Measurements from ENCODE around the gene DNAH8.

Gene DNAH8

GRCh38 chr6:38974389-38975151 lies 259.5 kb downstream of the DNAH8 start:
- no peak for DNase-seq
- in situ Hi-C loops (cut with HindIII; ENCODE audit: low pct_ligation_motif_present, low pct_unique_long_range_greater_than_20kb, low sequenced_read_pairs) = no loop called here

- in situ Hi-C loops (cut with HindIII; ENCODE audit: low pct_ligation_motif_present, low pct_unique_long_range_greater_than_20kb, low sequenced_read_pairs) = no loop called here
Measured at GRCh38 chr6:38975621-38976049, 260.5 kb downstream of the DNAH8 start.

GRCh38 chr6:38976051-38976450 lies 260.9 kb downstream of the DNAH8 start:
- DNase-seq = no peak
- in situ Hi-C loops (cut with HindIII; ENCODE audit: low pct_ligation_motif_present, low pct_unique_long_range_greater_than_20kb, low sequenced_read_pairs) = no loop called here

More at GRCh38 chr6:38975621-38976049, 260.5 kb downstream of the DNAH8 start:
- no peak for DNase-seq

GRCh38 chr6:38976801-38977500 lies 261.8 kb downstream of the DNAH8 start:
- DNase-seq = no peak
- in situ Hi-C loops (cut with HindIII; ENCODE audit: low pct_ligation_motif_present, low pct_unique_long_range_greater_than_20kb, low sequenced_read_pairs) = no loop called here

GRCh38 chr6:38978139-38978704 lies 263.1 kb downstream of the DNAH8 start:
- in situ Hi-C loops (cut with HindIII; ENCODE audit: low pct_ligation_motif_present, low pct_unique_long_range_greater_than_20kb, low sequenced_read_pairs) = no loop called here
- DNase-seq = no peak

- DNase-seq = no peak
- in situ Hi-C loops (cut with HindIII; ENCODE audit: low pct_ligation_motif_present, low pct_unique_long_range_greater_than_20kb, low sequenced_read_pairs) = no loop called here
Measured at GRCh38 chr6:38982470-38982869, 267.4 kb downstream of the DNAH8 start.

- DNase-seq = no peak
- in situ Hi-C loops (cut with HindIII; ENCODE audit: low pct_ligation_motif_present, low pct_unique_long_range_greater_than_20kb, low sequenced_read_pairs) = no loop called here
Measured at GRCh38 chr6:38984723-38985122, 269.6 kb downstream of the DNAH8 start.

GRCh38 chr6:38985839-38986238 lies 270.7 kb downstream of the DNAH8 start:
- in situ Hi-C loops (cut with HindIII; ENCODE audit: low pct_ligation_motif_present, low pct_unique_long_range_greater_than_20kb, low sequenced_read_pairs) = no loop called here

GRCh38 chr6:38987503-38987902 lies 272.4 kb downstream of the DNAH8 start:
- no peak for DNase-seq
- in situ Hi-C loops (cut with HindIII; ENCODE audit: low pct_ligation_motif_present, low pct_unique_long_range_greater_than_20kb, low sequenced_read_pairs) = no loop called here

More at GRCh38 chr6:38985839-38986238, 270.7 kb downstream of the DNAH8 start:
- DNase-seq = no peak

GRCh38 chr6:38988736-38989449 lies 273.8 kb downstream of the DNAH8 start:
- in situ Hi-C loops (cut with HindIII; ENCODE audit: low pct_ligation_motif_present, low pct_unique_long_range_greater_than_20kb, low sequenced_read_pairs) = no loop called here
- DNase-seq = no peak

GRCh38 chr6:38990475-38990874 lies 275.4 kb downstream of the DNAH8 start:
- DNase-seq = no peak
- in situ Hi-C loops (cut with HindIII; ENCODE audit: low pct_ligation_motif_present, low pct_unique_long_range_greater_than_20kb, low sequenced_read_pairs) = no loop called here

- no peak for DNase-seq
- in situ Hi-C loops (cut with HindIII; ENCODE audit: low pct_ligation_motif_present, low pct_unique_long_range_greater_than_20kb, low sequenced_read_pairs) = no loop called here
Measured at GRCh38 chr6:38996676-38997075, 281.6 kb downstream of the DNAH8 start.

GRCh38 chr6:38997128-38997761 lies 282.1 kb downstream of the DNAH8 start:
- in situ Hi-C loops (cut with HindIII; ENCODE audit: low pct_ligation_motif_present, low pct_unique_long_range_greater_than_20kb, low sequenced_read_pairs) = no loop called here
- DNase-seq = peak; percentile 3

GRCh38 chr6:39003072-39003471 lies 288.0 kb downstream of the DNAH8 start:
- DNase-seq = peak; percentile 16
- in situ Hi-C loops (cut with HindIII; ENCODE audit: low pct_ligation_motif_present, low pct_unique_long_range_greater_than_20kb, low sequenced_read_pairs) = no loop called here

GRCh38 chr6:39003492-39003891 lies 288.4 kb downstream of the DNAH8 start:
- DNase-seq = no peak
- in situ Hi-C loops (cut with HindIII; ENCODE audit: low pct_ligation_motif_present, low pct_unique_long_range_greater_than_20kb, low sequenced_read_pairs) = no loop called here

GRCh38 chr6:39004801-39005200 lies 289.7 kb downstream of the DNAH8 start:
- in situ Hi-C loops (cut with HindIII; ENCODE audit: low pct_ligation_motif_present, low pct_unique_long_range_greater_than_20kb, low sequenced_read_pairs) = no loop called here
- DNase-seq = no peak

- DNase-seq = no peak
- in situ Hi-C loops (cut with HindIII; ENCODE audit: low pct_ligation_motif_present, low pct_unique_long_range_greater_than_20kb, low sequenced_read_pairs) = no loop called here
Measured at GRCh38 chr6:39005774-39006173, 290.7 kb downstream of the DNAH8 start.

GRCh38 chr6:39007575-39007974 lies 292.5 kb downstream of the DNAH8 start:
- in situ Hi-C loops (cut with HindIII; ENCODE audit: low pct_ligation_motif_present, low pct_unique_long_range_greater_than_20kb, low sequenced_read_pairs) = no loop called here

GRCh38 chr6:39008737-39009136 lies 293.6 kb downstream of the DNAH8 start:
- in situ Hi-C loops (cut with HindIII; ENCODE audit: low pct_ligation_motif_present, low pct_unique_long_range_greater_than_20kb, low sequenced_read_pairs) = no loop called here
- no peak for DNase-seq

More at GRCh38 chr6:39007575-39007974, 292.5 kb downstream of the DNAH8 start:
- no peak for DNase-seq

All from ACHN (cell line).